Activated CD4-positive, alpha-beta memory T cell treated with anti-CD3 and anti-CD28 coated beads for 36 hours (primary cell): ENCODE measurements around the gene CISH. TPM values are rescaled to one million over a fixed set of nuclear protein-coding genes. Genes with fewer than 3 reads are reported as not detected.

Experiments used
- CTCF ChIA-PET: fragments of 350-600 bp; sonication (Branson Sonifier 250); formaldehyde crosslinking; loops from one replicate; lab custom pipeline; 2021; ENCODE audit warnings: antibody characterized with exemption, inconsistent platforms; lab: Charles Lee
- POLR2A ChIA-PET: fragments of 350-600 bp; sonication (Branson Sonifier 250); formaldehyde crosslinking; loops from one replicate; lab custom pipeline; 2021; ENCODE audit warnings: antibody characterized with exemption; lab: Charles Lee
- DNase-seq: peaks from one replicate; pipeline ENCODE4 v3.0.0-alpha.2; 2020
- H3K27ac Mint-ChIP-seq: one replicate; pipeline ENCODE4 v1.8.0; 2021; ENCODE audit warnings: mixed read lengths
- H3K27me3 Mint-ChIP-seq: one replicate; pipeline ENCODE4 v1.8.0; 2021; ENCODE audit warnings: mixed read lengths
- H3K36me3 Mint-ChIP-seq: one replicate; pipeline ENCODE4 v1.8.0; 2021; ENCODE audit warnings: mixed read lengths
- H3K4me1 Mint-ChIP-seq: one replicate; pipeline ENCODE4 v1.8.0; 2021; ENCODE audit warnings: low read depth, mixed read lengths
- H3K4me3 Mint-ChIP-seq: one replicate; pipeline ENCODE4 v1.8.0; 2021; ENCODE audit warnings: mild to moderate bottlenecking, mixed read lengths
- H3K9me3 Mint-ChIP-seq: one replicate; pipeline ENCODE4 v1.8.0; 2021; ENCODE audit warnings: mixed read lengths
- intact Hi-C: fragments of 100-400 bp; cut with micrococcal nuclease; formaldehyde crosslinking; loops from one replicate; pipeline ENCODE4 v1.15.1; 2023
- total RNA-seq, 2 experiments: library from RNA; stranded (reverse); gene quantifications; one replicate each; pipeline ENCODE4 v1.2.3, GENCODE V29; 2021

The CISH gene
- total RNA-seq, 2 experiments from 2014 or later: 319 TPM

GRCh38 chr3:50612970-50613846 is 1.6 kb upstream of the CISH start:
- ChIA-PET CTCF (interaction anchor here (0.6 to 20.7 kb wide), 13 partner anchors 11 to 873 kb away, joined by 3 to 908 read pairs (median 11); partner anchors contain the start of genes C3orf18 and HEMK1), POLR2A (interaction anchor here (0.7 to 24.8 kb wide), 8 partner anchors 13 to 182 kb away, joined by 3 to 1013 read pairs (median 4); partner anchors contain the start of genes C3orf18, DOCK3 and HEMK1)
- peaks cover 6% of the 10 kb centered on the region for H3K27me3 Mint-ChIP-seq
- peaks cover 37% of the 10 kb centered on the region for H3K4me1 Mint-ChIP-seq
- peak; percentile 16 for DNase-seq
- intact Hi-C loops: loop anchor here (1.0 to 5.0 kb wide), 4 partner anchors 12 to 261 kb away; partner anchors contain the start of genes CYB561D2 and NPRL2
- H3K36me3 Mint-ChIP-seq: peaks cover 83% of the 10 kb centered on the region
- H3K27ac Mint-ChIP-seq: peak overlapping the region; percentile 100
- peak overlapping the region; percentile 98 for H3K4me3 Mint-ChIP-seq
- H3K9me3 Mint-ChIP-seq: no peaks in the 10 kb centered on the region

- Mint-ChIP-seq H3K27ac (peak overlapping the region; percentile 100), H3K27me3 (peaks cover 6% of the 10 kb centered on the region), H3K4me1 (peaks cover 37% of the 10 kb centered on the region), H3K9me3 (no peaks in the 10 kb centered on the region), H3K36me3 (peaks cover 85% of the 10 kb centered on the region), H3K4me3 (peak overlapping the region; percentile 98)
- intact Hi-C loops: loop anchor here (1.0 to 5.0 kb wide), 4 partner anchors 11 to 260 kb away; partner anchors contain the start of genes CYB561D2 and NPRL2
- ChIA-PET POLR2A (interaction anchor here (0.6 to 24.8 kb wide), 9 partner anchors 11 to 773 kb away, joined by 3 to 1013 read pairs (median 3); partner anchors contain the start of genes C3orf18, HEMK1 and MANF), CTCF (interaction anchor here (0.7 to 20.7 kb wide), 13 partner anchors 11 to 777 kb away, joined by 3 to 908 read pairs (median 7); partner anchors contain the start of genes C3orf18 and HEMK1)
- DNase-seq: no peak
These were observed 784 bp upstream of the CISH start for GRCh38 chr3:50612234-50612882.

GRCh38 chr3:50610992-50611463 is 546 bp downstream of the CISH start:
- CTCF ChIA-PET: interaction anchor here (0.9 to 20.7 kb wide), 8 partner anchors 9 to 69 kb away, joined by 4 to 908 read pairs (median 8); partner anchors contain the start of genes C3orf18 and HEMK1

GRCh38 chr3:50610181-50610971 is 1.2 kb downstream of the CISH start:
- intact Hi-C loops: loop anchor here (5.0 kb wide), 2 partner anchors 158 to 258 kb away; partner anchors contain the start of genes CYB561D2 and NPRL2
- ChIA-PET POLR2A (interaction anchor here (0.7 to 24.8 kb wide), 10 partner anchors 8 to 272 kb away, joined by 3 to 1013 read pairs (median 6); partner anchors contain the start of genes C3orf18, HEMK1 and RASSF1), CTCF (interaction anchor here (1.0 to 20.7 kb wide), 8 partner anchors 10 to 775 kb away, joined by 3 to 908 read pairs (median 8); partner anchors contain the start of genes C3orf18, HEMK1 and MANF)
- Mint-ChIP-seq H3K27ac (peak overlapping the region; percentile 100), H3K36me3 (peaks cover 93% of the 10 kb centered on the region), H3K9me3 (no peaks in the 10 kb centered on the region), H3K27me3 (peaks cover 6% of the 10 kb centered on the region), H3K4me1 (peaks cover 37% of the 10 kb centered on the region), H3K4me3 (peak overlapping the region; percentile 98)
- peak; percentile 70 for DNase-seq

More at GRCh38 chr3:50610992-50611463, 546 bp downstream of the CISH start:
- Mint-ChIP-seq H3K4me1 (peaks cover 37% of the 10 kb centered on the region), H3K9me3 (no peaks in the 10 kb centered on the region), H3K4me3 (peak overlapping the region; percentile 98), H3K27ac (peak overlapping the region; percentile 100), H3K27me3 (peaks cover 6% of the 10 kb centered on the region), H3K36me3 (peaks cover 93% of the 10 kb centered on the region)
- POLR2A ChIA-PET: interaction anchor here (0.6 to 24.8 kb wide), 7 partner anchors 10 to 774 kb away, joined by 3 to 1013 read pairs (median 9); partner anchors contain the start of genes C3orf18, HEMK1, MANF and RASSF1
- intact Hi-C loops: loop anchor here (5.0 kb wide), 2 partner anchors 159 to 259 kb away; partner anchors contain the start of genes CYB561D2 and NPRL2
- no peak for DNase-seq

- ChIA-PET CTCF (interaction anchor here (1.0 to 20.7 kb wide), 8 partner anchors 9 to 775 kb away, joined by 3 to 908 read pairs (median 8); partner anchors contain the start of genes C3orf18, HEMK1 and MANF), POLR2A (interaction anchor here (0.7 to 24.8 kb wide), 10 partner anchors 8 to 272 kb away, joined by 3 to 1013 read pairs (median 6); partner anchors contain the start of genes C3orf18, HEMK1 and RASSF1)
- H3K4me3 Mint-ChIP-seq: peak overlapping the region; percentile 98
- H3K27ac Mint-ChIP-seq: peak overlapping the region; percentile 100
- peaks cover 96% of the 10 kb centered on the region for H3K36me3 Mint-ChIP-seq
- H3K9me3 Mint-ChIP-seq: no peaks in the 10 kb centered on the region
- H3K4me1 Mint-ChIP-seq: peaks cover 39% of the 10 kb centered on the region
- H3K27me3 Mint-ChIP-seq: peaks cover 6% of the 10 kb centered on the region
- DNase-seq: peak; percentile 40
- intact Hi-C loops: loop anchor here (5.0 to 10.0 kb wide), 3 partner anchors 157 to 1665 kb away; partner anchors contain the start of genes CYB561D2, NPRL2 and WDR82
These were observed 1.9 kb downstream of the CISH start for GRCh38 chr3:50609763-50610085.

GRCh38 chr3:50609071-50609762 is 2.4 kb downstream of the CISH start:
- CTCF ChIA-PET: interaction anchor here (1.0 to 20.7 kb wide), 7 partner anchors 8 to 776 kb away, joined by 3 to 908 read pairs (median 10); partner anchors contain the start of genes C3orf18, HEMK1 and MANF
- Mint-ChIP-seq H3K4me3 (peak overlapping the region; percentile 98), H3K36me3 (peaks cover 98% of the 10 kb centered on the region), H3K4me1 (peaks cover 40% of the 10 kb centered on the region), H3K9me3 (no peaks in the 10 kb centered on the region), H3K27me3 (peaks cover 6% of the 10 kb centered on the region), H3K27ac (peak overlapping the region; percentile 100)
- peak; percentile 14 for DNase-seq
- intact Hi-C loops: loop anchor here (10.0 kb wide), 1 partner anchor 1666 kb away; the partner anchor contains the start of gene WDR82
- POLR2A ChIA-PET: interaction anchor here (1.2 to 24.8 kb wide), 7 partner anchors 9 to 271 kb away, joined by 4 to 1013 read pairs (median 9); partner anchors contain the start of genes C3orf18, HEMK1 and RASSF1

- DNase-seq: peak; percentile 17
- Mint-ChIP-seq H3K9me3 (no peaks in the 10 kb centered on the region), H3K27ac (peak overlapping the region; percentile 100), H3K4me1 (peaks cover 42% of the 10 kb centered on the region), H3K36me3 (peaks cover 98% of the 10 kb centered on the region), H3K4me3 (peak overlapping the region; percentile 98), H3K27me3 (peaks cover 6% of the 10 kb centered on the region)
- intact Hi-C loops: loop anchor here (10.0 kb wide), 1 partner anchor 1667 kb away; the partner anchor contains the start of gene WDR82
- ChIA-PET POLR2A (interaction anchor here (1.0 to 24.8 kb wide), 6 partner anchors 10 to 271 kb away, joined by 4 to 1013 read pairs (median 5); partner anchors contain the start of genes C3orf18 and HEMK1), CTCF (interaction anchor here (2.9 to 20.7 kb wide), 4 partner anchors 7 to 44 kb away, joined by 10 to 908 read pairs (median 231); partner anchors contain the start of genes C3orf18 and HEMK1)
These were observed 3.3 kb downstream of the CISH start for GRCh38 chr3:50608278-50608677.

- Mint-ChIP-seq H3K9me3 (no peaks in the 10 kb centered on the region), H3K27me3 (peaks cover 6% of the 10 kb centered on the region), H3K36me3 (peaks cover 96% of the 10 kb centered on the region), H3K4me3 (peak overlapping the region; percentile 98), H3K4me1 (peaks cover 49% of the 10 kb centered on the region), H3K27ac (peak overlapping the region; percentile 100)
- ChIA-PET POLR2A (interaction anchor here (1.0 to 24.8 kb wide), 6 partner anchors 10 to 270 kb away, joined by 4 to 1013 read pairs (median 5); partner anchors contain the start of genes C3orf18 and HEMK1), CTCF (interaction anchor here (2.0 to 20.7 kb wide), 3 partner anchors 17 to 35 kb away, joined by 8 to 908 read pairs (median 299); partner anchors contain the start of genes C3orf18 and HEMK1)
- intact Hi-C loops: loop anchor here (10.0 kb wide), 1 partner anchor 1667 kb away; the partner anchor contains the start of gene WDR82
- peak; percentile 63 for DNase-seq
These were observed 4.1 kb downstream of the CISH start for GRCh38 chr3:50607271-50608091.
